HG02588 (cell line): ENCODE data around the gene EBF3.

Experiments used
- ATAC-seq: cut with Tn5 transposase; IDR thresholded peaks from one replicate; pipeline ENCODE4 v1.9.1; 2021; ENCODE audit warnings: mild to moderate bottlenecking, moderate library complexity; ENCODE audit not compliant: unreplicated experiment

Gene EBF3

GRCh38 chr10:129963641-129964501, at the start of gene EBF3:
EBF3 (minus strand) TSS chr10:129964274; CDS start chr10:129963768, 506 bp downstream.
- no peak for ATAC-seq

GRCh38 chr10:130013335-130014262, 49.5 kb upstream of the EBF3 start:
- ATAC-seq, result no peak

GRCh38 chr10:130012129-130012528, 48.1 kb upstream of the EBF3 start:
- ATAC-seq, result no peak

GRCh38 chr10:130010653-130011052, 46.6 kb upstream of the EBF3 start:
- no peak for ATAC-seq

GRCh38 chr10:130009228-130009627, 45.2 kb upstream of the EBF3 start:
- no peak for ATAC-seq

GRCh38 chr10:130003787-130004613, 39.9 kb upstream of the EBF3 start:
- ATAC-seq, result no peak

- ATAC-seq, result no peak
Measured at GRCh38 chr10:130003166-130003565, 39.1 kb upstream of the EBF3 start.

GRCh38 chr10:130002606-130003005, 38.5 kb upstream of the EBF3 start:
- ATAC-seq, result no peak

- ATAC-seq, result no peak
Measured at GRCh38 chr10:130000918-130001317, 36.8 kb upstream of the EBF3 start.

GRCh38 chr10:129999140-129999539, 35.1 kb upstream of the EBF3 start:
- no peak for ATAC-seq

GRCh38 chr10:129993621-129994020, 29.5 kb upstream of the EBF3 start:
- ATAC-seq, result no peak

GRCh38 chr10:129992356-129992755, 28.3 kb upstream of the EBF3 start:
- ATAC-seq, result no peak

GRCh38 chr10:129982825-129983224, 18.8 kb upstream of the EBF3 start:
- ATAC-seq, result no peak

GRCh38 chr10:129978980-129979379, 14.9 kb upstream of the EBF3 start:
- ATAC-seq, result no peak

GRCh38 chr10:129978322-129978721, 14.2 kb upstream of the EBF3 start:
- ATAC-seq, result no peak

- no peak for ATAC-seq
Measured at GRCh38 chr10:129977794-129978193, 13.7 kb upstream of the EBF3 start.

- no peak for ATAC-seq
Measured at GRCh38 chr10:129973674-129974059, 9.6 kb upstream of the EBF3 start.

GRCh38 chr10:129972966-129973673, 9.0 kb upstream of the EBF3 start:
- ATAC-seq, result no peak

GRCh38 chr10:129972145-129972965, 8.3 kb upstream of the EBF3 start:
- no peak for ATAC-seq
